Liver (tissue), 9 donors: Measurements from ENCODE around the gene FLII. TPM values are rescaled to one million over a fixed set of nuclear protein-coding genes. Genes with fewer than 3 reads are reported as not detected.

Source experiments
- DNase-seq: peaks from one replicate; pipeline ENCODE4 v3.0.0-alpha.2; 2017; ENCODE audit warnings: low spot score
- H3K27ac ChIP-seq, 2 donors: one replicate each; pipeline ENCODE4 v1.7.0; 2013; ENCODE audit warnings: inconsistent platforms in 2 of 2, low read length in 2 of 2, control low read depth in 1 of 2, low read depth in 1 of 2, mild to moderate bottlenecking in 1 of 2
- H3K27me3 ChIP-seq, 4 donors: one replicate each; pipeline versions ENCODE4 v1.6.1 to v1.7.0; 2013; ENCODE audit warnings: low read length in 3 of 4, inconsistent platforms in 1 of 4, mild to moderate bottlenecking in 1 of 4, moderate library complexity in 1 of 4; ENCODE audit not compliant: control insufficient read depth in 4 of 4, insufficient read depth in 4 of 4
- H3K36me3 ChIP-seq, 4 donors: one replicate each; pipeline versions ENCODE4 v1.6.1 to v1.7.0; 2013; ENCODE audit warnings: low read length in 3 of 4, mild to moderate bottlenecking in 3 of 4, low read depth in 1 of 4, moderate library complexity in 1 of 4; ENCODE audit not compliant: control insufficient read depth in 4 of 4, insufficient read depth in 3 of 4
- H3K4me1 ChIP-seq, 4 donors: one replicate each; pipeline versions ENCODE4 v1.6.1 to v1.7.0; 2013; ENCODE audit warnings: low read length in 3 of 4, mild to moderate bottlenecking in 3 of 4, moderate library complexity in 1 of 4; ENCODE audit not compliant: control insufficient read depth in 4 of 4, insufficient read depth in 4 of 4
- H3K4me3 ChIP-seq, 3 donors: one replicate each; pipeline versions ENCODE4 v1.6.1 to v1.7.0; 2013; ENCODE audit warnings: low read length in 3 of 3, control low read depth in 1 of 3, low read depth in 1 of 3, mild to moderate bottlenecking in 1 of 3
- H3K9ac ChIP-seq, 2 donors: one replicate each; pipeline ENCODE4 v1.7.0; 2013; ENCODE audit warnings: low read length in 2 of 2, mild to moderate bottlenecking in 2 of 2, moderate library complexity in 2 of 2, control low read depth in 1 of 2, low read depth in 1 of 2
- H3K9me3 ChIP-seq, 4 donors: one replicate each; pipeline versions ENCODE4 v1.6.1 to v1.7.0; 2013; ENCODE audit warnings: low read length in 3 of 4; ENCODE audit not compliant: control insufficient read depth in 4 of 4
- EGR1 ChIP-seq, 2 donors: IDR thresholded peaks; 2 replicates each; pipeline ENCODE4 v1.6.1; 2016 to 2018; ENCODE audit warnings: antibody characterized with exemption in 2 of 2, low read depth in 2 of 2
- FOXA1 ChIP-seq: IDR thresholded peaks from 2 replicates; pipeline ENCODE4 v1.6.1; 2016; ENCODE audit warnings: antibody characterized with exemption
- FOXA2 ChIP-seq: IDR thresholded peaks from 2 replicates; pipeline ENCODE4 v1.6.1; 2016; ENCODE audit warnings: antibody characterized with exemption
- GABPA ChIP-seq, 2 donors: IDR thresholded peaks in 1 of 2; conservative IDR thresholded peaks in 1 of 2; 2 replicates each; pipeline ENCODE4 v1.6.1; 2016; ENCODE audit warnings: antibody characterized with exemption in 2 of 2, mild to moderate bottlenecking in 1 of 2, moderate library complexity in 1 of 2
- HNF4A ChIP-seq, 2 donors: conservative IDR thresholded peaks; 2 replicates each; pipeline ENCODE4 v1.6.1; 2016; ENCODE audit warnings: antibody characterized with exemption in 2 of 2, mild to moderate bottlenecking in 2 of 2
- HNF4G ChIP-seq: IDR thresholded peaks from 2 replicates; pipeline ENCODE4 v1.6.1; 2016; ENCODE audit warnings: antibody characterized with exemption
- RAD21 ChIP-seq, 2 donors: IDR thresholded peaks; 2 replicates each; pipeline ENCODE4 v1.6.1; 2016; ENCODE audit warnings: antibody characterized with exemption in 2 of 2, mild to moderate bottlenecking in 2 of 2
- RXRA ChIP-seq, 2 donors: IDR thresholded peaks; 2 replicates each; pipeline ENCODE4 v1.6.1; 2017 to 2018; ENCODE audit warnings: antibody characterized with exemption in 2 of 2, mild to moderate bottlenecking in 1 of 2
- SP1 ChIP-seq: IDR thresholded peaks from 2 replicates; pipeline ENCODE4 v1.6.1; 2018; ENCODE audit warnings: antibody characterized with exemption, mild to moderate bottlenecking
- TAF1 ChIP-seq: conservative IDR thresholded peaks from 2 replicates; pipeline ENCODE4 v1.6.1; 2016; ENCODE audit warnings: antibody characterized with exemption, mild to moderate bottlenecking
- WGBS: extraction: QIAGEN DNeasy Blood & Tissue Kit; methylation state at CpG from one replicate; pipeline ENCODE4 v1.1.7; 2013; 5-methylcytosine and 5-hydroxymethylcytosine counted together
- polyA plus RNA-seq, 2 donors: library from polyadenylated mRNA; stranded (reverse) in 1 of 2; unstranded in 1 of 2; fragments of 200-250 nt in 1 of 2; fragments of >200 nt in 1 of 2; fragmentation: Nextera tagmentation in 1 of 2; extraction: Ambion mirVana in 1 of 2; gene quantifications; one replicate each; pipeline versions ENCODE4 v1.2.1 to v1.2.3, GENCODE V29; 2013 to 2015
- total RNA-seq, 2 donors: library from RNA; depleted of rRNA; stranded (reverse); fragments of >200 nt; gene quantifications; one replicate each; pipeline ENCODE4 v1.2.3, GENCODE V29; 2014
- TF ChIP-seq, protein P1 (sequence below): fragments of 150-350 bp; IDR thresholded peaks from 2 replicates; pipeline ENCODE4 v1.5.1; 2017; ENCODE audit warnings: improper control_type of control experiment, low read depth, low read length; ENCODE audit not compliant: missing input control
- TF ChIP-seq, protein P2 (sequence below): IDR thresholded peaks from 2 replicates; pipeline ENCODE4 v1.6.1; 2016; ENCODE audit warnings: antibody characterized with exemption
- TF ChIP-seq, protein P3 (sequence below): IDR thresholded peaks from 2 replicates; pipeline ENCODE4 v1.6.1; 2016; ENCODE audit warnings: antibody characterized with exemption
- TF ChIP-seq, protein P4 (sequence below): IDR thresholded peaks from 2 replicates; pipeline ENCODE4 v1.6.1; 2016; ENCODE audit warnings: antibody characterized with exemption, mild to moderate bottlenecking
- TF ChIP-seq, protein P5 (sequence below): IDR thresholded peaks from 2 replicates; pipeline ENCODE4 v1.6.1; 2016; ENCODE audit warnings: antibody characterized with exemption
- donor health status: healthy.
- donor health status: healthy.
- donor health status: healthy.
- donor health status: healthy.
- donor health status: healthy.

FLII gene
- total and polyA plus RNA-seq, 4 donors: 49.3 to 90.9 (median 76.3) TPM

DNA sequence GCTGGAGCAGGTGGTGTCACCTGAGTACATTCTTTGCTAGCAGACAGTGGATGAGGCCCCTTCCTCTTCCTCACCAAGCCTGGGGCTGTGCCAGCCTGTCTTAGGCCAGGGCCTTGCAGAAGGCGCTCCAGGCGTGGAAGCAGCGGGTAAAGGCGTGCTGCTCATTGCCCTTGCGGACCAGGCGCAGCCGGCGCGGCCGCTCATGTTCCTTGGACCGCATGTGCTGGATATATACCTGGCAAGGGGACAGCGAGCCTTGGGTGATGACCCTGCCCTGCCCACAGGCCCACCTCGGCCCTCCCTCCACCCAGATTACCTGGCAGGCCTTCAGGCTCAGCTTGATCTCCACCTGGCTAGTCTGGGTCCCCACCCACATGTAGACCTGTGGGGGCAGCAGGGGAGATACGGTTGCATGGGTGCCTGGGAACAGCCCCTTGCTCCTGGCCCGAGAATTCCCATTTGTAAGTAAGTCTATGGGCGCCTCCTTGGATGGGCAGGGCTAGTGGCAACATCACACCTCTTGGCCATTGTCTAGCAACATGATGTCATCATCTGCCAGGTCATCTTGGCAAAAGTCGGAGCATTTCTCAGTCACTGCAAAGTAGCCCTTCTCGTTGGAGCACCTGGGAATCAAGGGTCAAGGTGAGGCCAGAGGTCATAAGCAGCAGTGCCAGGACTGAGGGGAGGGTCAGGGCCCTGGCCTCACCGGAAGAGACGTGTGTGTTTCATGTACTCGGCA lies 13.3 kb downstream of the FLII start:
- Histone ChIP-seq H3K9ac (no peak overlapping the region), H3K27me3 (no peaks in the 10 kb centered on the region), H3K27ac (no peak overlapping the region), H3K4me3 (no peak overlapping the region), H3K4me1 (peaks cover 0 to 4% (median 1%) of the 10 kb centered on the region in 4 donors), H3K9me3 (no peaks in the 10 kb centered on the region), H3K36me3 (peaks cover 15 to 37% (median 24%) of the 10 kb centered on the region in 4 donors)
- no peak for DNase-seq
- WGBS: 84% methylated on average over 21 of the region's 21 CpGs
- TF ChIP-seq, protein P1, sequence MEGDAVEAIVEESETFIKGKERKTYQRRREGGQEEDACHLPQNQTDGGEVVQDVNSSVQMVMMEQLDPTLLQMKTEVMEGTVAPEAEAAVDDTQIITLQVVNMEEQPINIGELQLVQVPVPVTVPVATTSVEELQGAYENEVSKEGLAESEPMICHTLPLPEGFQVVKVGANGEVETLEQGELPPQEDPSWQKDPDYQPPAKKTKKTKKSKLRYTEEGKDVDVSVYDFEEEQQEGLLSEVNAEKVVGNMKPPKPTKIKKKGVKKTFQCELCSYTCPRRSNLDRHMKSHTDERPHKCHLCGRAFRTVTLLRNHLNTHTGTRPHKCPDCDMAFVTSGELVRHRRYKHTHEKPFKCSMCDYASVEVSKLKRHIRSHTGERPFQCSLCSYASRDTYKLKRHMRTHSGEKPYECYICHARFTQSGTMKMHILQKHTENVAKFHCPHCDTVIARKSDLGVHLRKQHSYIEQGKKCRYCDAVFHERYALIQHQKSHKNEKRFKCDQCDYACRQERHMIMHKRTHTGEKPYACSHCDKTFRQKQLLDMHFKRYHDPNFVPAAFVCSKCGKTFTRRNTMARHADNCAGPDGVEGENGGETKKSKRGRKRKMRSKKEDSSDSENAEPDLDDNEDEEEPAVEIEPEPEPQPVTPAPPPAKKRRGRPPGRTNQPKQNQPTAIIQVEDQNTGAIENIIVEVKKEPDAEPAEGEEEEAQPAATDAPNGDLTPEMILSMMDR: no peak
- TF ChIP-seq FOXA2 (no peak), GABPA (IDR thresholded peaks at IDR 0.05 in 1 of 2, conservative IDR thresholded peaks at IDR 0.05 in 1 of 2) (no peak), SP1 (no peak), HNF4G (no peak), HNF4A (conservative IDR thresholded peaks at IDR 0.05) (no peak), RAD21 (IDR thresholded peaks at IDR 0.05) (no peak), FOXA1 (no peak), EGR1 (IDR thresholded peaks at IDR 0.05; ENCODE audit: low read depth in 2 of 2) (no peak), RXRA (IDR thresholded peaks at IDR 0.05) (no peak), TAF1 (no peak)
- TF ChIP-seq, protein P2, sequence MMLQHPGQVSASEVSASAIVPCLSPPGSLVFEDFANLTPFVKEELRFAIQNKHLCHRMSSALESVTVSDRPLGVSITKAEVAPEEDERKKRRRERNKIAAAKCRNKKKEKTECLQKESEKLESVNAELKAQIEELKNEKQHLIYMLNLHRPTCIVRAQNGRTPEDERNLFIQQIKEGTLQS: no peak
- TF ChIP-seq, protein P3, sequence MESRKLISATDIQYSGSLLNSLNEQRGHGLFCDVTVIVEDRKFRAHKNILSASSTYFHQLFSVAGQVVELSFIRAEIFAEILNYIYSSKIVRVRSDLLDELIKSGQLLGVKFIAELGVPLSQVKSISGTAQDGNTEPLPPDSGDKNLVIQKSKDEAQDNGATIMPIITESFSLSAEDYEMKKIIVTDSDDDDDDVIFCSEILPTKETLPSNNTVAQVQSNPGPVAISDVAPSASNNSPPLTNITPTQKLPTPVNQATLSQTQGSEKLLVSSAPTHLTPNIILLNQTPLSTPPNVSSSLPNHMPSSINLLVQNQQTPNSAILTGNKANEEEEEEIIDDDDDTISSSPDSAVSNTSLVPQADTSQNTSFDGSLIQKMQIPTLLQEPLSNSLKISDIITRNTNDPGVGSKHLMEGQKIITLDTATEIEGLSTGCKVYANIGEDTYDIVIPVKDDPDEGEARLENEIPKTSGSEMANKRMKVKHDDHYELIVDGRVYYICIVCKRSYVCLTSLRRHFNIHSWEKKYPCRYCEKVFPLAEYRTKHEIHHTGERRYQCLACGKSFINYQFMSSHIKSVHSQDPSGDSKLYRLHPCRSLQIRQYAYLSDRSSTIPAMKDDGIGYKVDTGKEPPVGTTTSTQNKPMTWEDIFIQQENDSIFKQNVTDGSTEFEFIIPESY: no peak
- TF ChIP-seq, protein P4, sequence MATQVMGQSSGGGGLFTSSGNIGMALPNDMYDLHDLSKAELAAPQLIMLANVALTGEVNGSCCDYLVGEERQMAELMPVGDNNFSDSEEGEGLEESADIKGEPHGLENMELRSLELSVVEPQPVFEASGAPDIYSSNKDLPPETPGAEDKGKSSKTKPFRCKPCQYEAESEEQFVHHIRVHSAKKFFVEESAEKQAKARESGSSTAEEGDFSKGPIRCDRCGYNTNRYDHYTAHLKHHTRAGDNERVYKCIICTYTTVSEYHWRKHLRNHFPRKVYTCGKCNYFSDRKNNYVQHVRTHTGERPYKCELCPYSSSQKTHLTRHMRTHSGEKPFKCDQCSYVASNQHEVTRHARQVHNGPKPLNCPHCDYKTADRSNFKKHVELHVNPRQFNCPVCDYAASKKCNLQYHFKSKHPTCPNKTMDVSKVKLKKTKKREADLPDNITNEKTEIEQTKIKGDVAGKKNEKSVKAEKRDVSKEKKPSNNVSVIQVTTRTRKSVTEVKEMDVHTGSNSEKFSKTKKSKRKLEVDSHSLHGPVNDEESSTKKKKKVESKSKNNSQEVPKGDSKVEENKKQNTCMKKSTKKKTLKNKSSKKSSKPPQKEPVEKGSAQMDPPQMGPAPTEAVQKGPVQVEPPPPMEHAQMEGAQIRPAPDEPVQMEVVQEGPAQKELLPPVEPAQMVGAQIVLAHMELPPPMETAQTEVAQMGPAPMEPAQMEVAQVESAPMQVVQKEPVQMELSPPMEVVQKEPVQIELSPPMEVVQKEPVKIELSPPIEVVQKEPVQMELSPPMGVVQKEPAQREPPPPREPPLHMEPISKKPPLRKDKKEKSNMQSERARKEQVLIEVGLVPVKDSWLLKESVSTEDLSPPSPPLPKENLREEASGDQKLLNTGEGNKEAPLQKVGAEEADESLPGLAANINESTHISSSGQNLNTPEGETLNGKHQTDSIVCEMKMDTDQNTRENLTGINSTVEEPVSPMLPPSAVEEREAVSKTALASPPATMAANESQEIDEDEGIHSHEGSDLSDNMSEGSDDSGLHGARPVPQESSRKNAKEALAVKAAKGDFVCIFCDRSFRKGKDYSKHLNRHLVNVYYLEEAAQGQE: no peak
- TF ChIP-seq, protein P5, sequence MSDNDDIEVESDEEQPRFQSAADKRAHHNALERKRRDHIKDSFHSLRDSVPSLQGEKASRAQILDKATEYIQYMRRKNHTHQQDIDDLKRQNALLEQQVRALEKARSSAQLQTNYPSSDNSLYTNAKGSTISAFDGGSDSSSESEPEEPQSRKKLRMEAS: no peak
